HG03066 (cell line): ENCODE measurements around the gene OR6B3.

Experiments used
- ATAC-seq: cut with Tn5 transposase; IDR thresholded peaks from one replicate; pipeline ENCODE4 v1.9.1; 2021; ENCODE audit warnings: low read depth; ENCODE audit not compliant: unreplicated experiment

Gene OR6B3

DNA sequence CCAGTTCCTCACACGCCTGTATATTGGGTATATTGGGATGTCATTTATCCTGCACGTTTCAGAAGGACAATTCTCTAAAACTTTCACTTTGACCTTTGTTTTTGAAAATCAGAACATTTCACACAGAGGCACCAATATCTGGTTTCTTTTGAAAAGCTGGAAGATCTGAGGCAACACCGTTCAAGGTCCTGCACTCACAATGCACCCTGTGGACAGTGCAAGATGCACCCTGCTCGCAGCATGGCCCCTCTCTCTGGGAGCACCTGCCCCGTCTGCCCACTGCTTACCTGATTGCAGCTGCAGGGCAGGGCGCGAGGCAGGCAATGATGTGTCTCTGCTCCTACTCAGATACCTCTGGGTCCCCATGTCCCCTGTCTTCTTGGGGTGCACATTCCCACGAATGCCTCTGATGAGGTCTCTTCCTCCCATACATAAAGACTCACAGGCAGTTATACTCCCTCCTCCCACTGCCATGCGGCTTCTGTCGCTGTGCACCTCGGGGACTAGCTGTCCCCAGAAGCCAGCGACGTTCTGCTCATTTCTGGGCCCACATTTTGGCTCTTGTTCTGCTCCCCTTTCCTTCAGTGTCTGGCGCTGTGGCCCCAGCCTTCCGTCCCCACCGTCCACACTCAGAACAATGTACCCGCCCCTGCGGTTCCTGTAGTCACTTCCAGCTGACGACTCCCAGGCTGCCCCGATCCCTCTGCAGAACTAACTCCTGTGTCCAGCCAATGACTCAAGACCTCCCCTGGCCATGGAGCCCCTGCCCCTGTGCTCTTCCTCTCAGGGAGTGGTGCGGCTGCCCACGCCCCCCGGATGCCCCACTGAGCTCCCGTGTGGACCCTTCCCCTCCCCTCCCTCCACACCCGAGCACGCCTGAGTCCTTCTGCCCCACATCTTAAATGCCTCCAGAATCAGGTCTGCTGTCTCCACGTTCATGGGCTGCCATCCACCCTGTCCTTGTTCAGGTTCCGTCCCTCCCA lies at the start of gene OR6B3:
Gene OR6B3, minus strand, starts transcription at position 349 of the 983 bp plus-strand sequence.
- no peak for ATAC-seq

DNA sequence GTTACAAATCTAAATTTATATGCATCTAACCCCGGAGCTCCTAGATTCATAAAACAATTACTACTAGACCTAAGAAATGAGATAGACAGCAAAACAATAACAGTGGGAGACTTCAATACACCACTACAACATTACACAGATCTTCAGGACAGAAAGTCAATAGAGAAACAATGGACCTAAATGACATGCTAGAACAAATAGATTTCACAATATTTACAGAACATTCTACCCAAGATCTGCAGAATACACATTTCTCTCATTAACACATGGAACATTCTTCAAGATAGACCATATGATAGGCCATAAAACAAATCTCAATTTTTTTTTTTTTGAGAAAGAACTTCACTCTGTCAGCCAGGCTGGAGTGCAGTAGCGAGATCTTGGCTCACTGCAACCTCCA lies 45.0 kb upstream of the OR6B3 start:
- no peak for ATAC-seq

DNA sequence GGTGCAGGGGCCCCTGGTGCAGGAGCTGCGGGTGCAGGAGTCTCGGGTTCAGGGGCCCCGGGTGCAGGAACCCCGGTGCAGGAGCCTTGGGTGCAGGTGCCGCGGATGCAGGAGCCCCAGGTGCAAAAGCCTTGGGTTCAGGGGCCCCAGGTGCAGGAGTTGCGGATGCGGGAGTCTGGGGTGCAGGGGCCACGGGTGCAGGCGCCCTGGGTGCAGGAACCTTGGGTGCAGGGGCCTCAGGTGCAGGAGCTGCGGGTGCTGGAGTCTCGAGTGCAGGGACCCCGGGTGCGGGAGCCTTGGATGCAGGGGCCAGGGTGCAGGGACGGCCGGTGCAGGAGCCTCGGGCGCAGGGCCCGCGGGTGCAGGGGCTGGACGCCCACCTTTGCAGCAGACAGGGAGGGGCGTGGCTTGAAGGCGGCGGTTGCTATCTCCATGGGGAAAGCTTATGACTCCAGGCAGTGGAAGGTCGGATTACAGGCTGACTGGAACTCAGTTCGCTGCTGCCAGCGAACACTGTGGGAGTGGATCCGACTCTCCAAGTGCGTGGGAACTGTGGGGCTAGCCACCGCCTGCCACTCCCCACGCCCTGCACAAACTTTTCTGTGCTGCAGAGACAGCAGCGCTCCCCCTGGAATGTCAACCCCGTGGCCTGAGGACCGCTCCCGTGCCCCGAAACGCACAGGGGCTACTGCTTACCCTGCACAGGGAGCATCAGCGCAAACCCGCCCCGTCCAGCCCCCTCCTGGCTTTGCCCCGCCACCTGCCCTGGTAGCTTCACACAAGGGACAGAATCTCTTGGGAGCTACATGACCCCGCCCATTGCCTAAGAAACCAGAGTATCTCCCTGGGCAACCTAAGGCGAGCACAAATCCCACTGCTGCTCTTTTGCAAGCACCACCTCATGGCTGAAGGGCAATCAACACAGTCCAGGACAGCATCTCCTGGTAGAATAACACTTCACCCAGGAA lies 42.5 kb upstream of the OR6B3 start:
- ATAC-seq, result no peak

DNA sequence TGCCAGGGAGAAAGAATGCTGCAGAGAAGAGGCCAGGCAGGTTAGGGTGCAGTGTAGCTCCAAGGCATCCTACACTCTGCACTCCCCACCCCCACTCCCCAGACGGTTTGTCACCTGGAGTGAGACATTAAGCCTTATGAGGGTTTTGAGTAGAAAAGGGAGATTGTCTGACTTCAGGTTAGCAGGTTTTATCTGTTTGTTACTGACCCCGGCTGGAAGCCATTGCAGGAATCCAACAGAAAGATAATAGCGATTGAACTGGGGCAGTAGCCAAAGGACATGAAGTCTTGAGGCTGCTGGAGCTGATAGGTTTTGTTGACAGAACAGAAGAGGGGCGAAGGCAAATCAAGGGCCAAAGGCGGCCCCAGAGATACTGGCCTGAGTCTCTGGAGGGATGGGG lies 36.0 kb upstream of the OR6B3 start:
- no peak for ATAC-seq

DNA sequence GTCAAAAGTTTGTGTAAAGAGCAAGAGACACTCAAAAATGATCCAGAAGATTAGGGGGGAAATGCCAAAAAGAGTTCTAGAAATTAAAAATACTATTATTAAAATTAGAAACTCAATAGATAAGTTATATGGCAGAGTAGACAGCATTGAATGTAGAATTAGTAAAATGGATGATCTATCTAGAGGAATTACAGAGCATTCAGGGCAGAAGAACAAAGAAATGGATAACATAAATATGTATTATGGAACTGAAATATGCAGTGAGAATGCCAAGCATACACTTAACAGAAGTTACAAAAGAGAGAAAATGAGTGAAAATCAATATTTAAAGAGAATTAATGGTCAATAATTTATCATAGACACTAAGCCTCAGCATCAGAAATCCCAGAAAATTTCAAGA lies 33.2 kb upstream of the OR6B3 start:
- no peak for ATAC-seq

DNA sequence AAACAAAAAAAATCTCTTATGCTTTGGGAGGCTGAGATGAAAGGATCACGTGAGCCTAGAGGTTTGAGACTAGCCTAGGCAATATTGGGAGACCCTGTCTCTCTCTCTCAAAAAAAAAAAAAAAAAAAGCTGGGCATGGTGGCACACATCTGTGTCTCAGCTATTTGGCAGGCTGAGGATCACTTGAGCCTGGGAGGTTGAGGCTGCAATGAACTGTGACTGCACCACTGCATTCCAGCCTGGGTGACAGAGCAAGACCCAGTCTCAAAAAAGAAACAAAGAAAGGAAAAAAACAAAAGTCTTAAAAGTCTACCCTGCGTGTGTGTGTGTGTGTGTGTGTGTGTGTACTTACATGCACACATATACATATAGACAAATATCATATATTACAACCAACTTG lies 25.3 kb upstream of the OR6B3 start:
- no peak for ATAC-seq

DNA sequence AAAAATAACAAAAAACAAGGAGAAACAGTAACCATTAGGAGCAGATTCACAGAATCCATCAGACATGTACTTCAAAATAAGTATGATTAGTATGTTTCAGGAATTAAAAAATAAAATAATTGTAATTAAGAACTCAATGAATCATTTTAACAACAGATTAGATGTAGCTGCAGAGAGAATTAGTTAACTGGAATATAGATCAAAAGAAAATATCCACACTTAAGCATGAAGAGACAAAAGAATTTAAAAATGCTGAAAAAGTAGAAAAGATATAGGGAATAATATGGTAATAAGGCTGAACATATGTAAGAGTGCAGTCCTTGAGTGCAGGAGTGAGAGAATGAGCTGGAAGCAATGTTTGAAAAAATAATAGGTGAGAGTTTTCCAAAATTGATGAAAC lies 24.1 kb upstream of the OR6B3 start:
- no peak for ATAC-seq

DNA sequence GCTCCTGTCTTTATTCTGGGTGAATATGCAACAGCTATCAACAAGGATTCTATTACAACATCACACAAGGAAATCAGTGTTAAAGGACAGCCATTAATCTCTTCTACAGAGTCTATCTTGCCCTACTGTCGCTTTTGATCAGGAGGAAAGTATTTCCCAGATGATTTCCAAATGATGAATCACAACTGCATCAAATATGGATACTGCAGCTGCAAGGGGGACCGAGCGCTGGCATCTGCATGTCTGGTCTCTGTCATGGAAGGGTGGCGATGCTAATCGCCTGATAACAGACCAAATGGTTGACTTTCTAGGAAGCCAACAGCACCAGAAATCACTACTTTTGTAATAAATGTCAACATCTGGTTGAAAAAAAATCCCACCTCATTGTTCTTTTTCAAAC lies 21.2 kb upstream of the OR6B3 start:
- no peak for ATAC-seq

DNA sequence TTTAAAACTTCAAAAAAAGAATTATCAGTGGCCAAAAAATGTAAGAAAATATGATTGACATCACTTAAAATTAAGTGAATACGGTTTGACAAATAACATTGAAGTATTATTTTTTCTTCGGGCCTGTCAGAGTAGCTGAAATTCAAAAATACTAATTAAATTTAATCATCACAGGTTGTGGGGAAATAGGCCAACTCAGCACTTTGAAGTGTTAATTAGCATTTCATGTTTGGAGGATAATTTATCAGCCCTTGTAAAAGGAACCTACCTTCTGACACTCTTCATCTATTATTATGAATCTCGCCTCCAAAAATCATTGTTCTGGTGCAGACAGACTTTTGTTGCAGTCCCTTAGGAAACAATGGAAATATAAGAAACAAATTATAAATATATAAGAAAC lies 17.6 kb upstream of the OR6B3 start:
- no peak for ATAC-seq

DNA sequence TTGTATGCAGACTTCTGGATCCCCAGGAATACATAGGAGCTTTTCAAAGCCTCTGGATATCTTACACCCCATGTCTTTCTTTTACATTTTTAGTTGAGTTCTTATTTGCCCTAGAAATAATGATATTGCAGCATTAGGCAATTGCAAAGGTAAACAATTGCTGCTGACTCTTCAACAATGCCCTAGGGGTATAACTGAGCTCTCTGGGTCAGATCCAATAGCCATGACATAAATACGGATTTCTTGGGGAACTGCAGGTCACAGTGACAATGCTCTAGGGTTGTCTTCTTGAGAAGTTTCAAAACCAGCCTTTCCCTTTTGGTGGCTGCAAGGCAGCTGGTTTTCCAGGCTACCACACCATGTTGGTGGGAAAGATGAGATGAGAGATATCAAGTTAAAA lies 16.5 kb upstream of the OR6B3 start:
- no peak for ATAC-seq

DNA sequence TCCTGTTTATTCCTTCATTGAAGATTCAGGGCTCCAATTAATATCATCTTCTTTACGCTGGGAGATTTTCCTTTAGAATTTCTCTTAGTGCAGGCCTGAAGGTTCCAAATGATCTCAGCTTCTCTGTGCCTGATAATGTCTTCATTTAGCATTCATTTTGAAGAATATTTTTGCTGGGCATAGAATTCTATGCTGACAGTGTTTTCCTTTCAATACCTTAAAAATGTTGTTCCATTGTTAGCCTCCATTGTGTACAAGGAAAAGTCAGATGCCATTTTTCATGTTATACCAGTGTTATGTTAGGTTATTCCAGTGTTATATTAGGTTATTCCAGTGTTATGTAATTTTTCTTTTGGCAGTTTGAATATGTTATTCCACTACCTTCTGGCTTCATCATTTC lies 14.9 kb upstream of the OR6B3 start:
- no peak for ATAC-seq

DNA sequence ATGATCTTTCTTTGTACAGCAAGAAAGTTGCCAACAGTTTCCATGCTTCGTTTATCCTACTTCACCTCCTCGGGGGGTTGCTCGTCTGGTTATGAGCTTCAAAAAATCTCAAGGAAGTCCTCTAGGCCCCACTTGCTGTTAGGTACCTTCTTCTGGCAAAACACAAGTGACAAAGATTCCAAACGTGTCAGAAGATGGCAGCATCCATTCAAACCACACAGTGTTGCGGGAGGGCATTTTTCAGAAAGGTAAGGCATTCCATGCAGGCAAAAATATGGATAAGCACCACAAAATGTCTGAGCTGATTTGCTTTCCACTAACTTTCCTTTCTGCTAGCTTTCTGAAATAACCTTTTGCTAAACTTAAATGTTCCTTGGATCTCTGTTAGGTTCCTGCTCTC lies 13.2 kb upstream of the OR6B3 start:
- ATAC-seq, result no peak

DNA sequence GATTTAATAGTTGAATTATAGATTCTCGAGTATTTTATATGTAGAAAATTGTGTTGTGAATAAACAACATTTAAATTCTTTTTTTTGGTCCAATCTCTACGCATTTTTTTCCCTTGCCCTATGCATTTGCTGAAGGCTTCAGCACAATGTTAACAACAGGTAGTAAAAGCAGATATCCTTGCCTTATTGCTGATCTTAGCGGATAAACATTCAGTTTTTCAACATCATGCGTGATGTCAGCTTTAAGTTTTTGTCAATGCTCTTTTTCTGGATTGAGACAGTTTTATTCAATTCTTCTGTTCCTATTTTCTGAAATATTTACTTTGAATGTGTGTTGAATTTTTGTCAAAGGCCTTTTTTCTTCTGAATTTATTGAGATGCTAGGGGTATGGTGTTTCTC lies 11.6 kb upstream of the OR6B3 start:
- ATAC-seq, result no peak

DNA sequence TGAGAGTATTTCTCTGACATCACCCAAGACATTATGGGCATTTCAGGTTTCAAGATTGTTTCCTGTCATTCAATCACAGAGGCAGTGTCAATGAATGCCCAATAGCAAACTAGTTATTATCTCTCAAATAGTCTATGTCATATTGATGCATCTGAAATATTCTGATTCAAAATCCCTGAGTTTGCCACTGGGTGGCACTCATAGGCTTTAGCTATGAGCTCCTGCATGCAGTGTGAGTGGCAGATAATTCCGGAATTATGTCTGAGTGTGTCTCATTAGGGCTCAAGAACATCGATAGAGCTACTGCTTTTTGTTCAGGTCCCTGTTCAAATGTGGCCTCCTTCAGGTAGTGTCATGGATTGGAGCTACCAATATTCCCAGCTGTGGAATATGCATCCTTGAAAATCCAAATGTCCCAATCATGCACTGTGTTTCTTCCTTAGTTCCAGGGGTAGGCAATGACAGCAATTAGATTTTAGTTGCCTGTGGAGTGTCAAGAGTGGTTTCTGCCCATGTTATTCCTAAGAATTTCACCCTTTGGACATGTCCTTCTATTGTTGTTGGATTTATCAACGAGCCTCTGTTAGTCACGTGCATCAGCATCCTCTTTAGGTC lies 7.8 kb upstream of the OR6B3 start:
- ATAC-seq, result no peak

DNA sequence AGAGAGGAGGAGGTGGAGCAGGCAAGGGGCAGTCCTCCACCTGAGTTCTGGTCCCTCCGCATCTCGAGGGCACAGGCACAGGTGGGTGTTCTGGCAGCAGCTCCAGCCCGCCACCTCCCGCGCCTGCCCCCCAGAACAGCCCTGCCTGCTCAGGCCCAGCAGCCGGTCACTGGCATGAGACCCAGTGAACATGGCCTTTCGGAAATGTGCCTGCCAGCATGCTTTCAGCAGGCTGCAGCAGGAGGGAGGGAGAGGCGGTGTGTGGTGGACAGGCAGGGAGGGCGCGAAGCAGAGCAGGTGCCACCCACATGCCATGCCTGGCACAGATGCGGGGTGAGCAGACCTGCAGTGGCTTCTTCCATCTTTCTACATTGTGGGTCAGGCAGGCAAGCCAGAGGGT lies 3.4 kb upstream of the OR6B3 start:
- no peak for ATAC-seq

DNA sequence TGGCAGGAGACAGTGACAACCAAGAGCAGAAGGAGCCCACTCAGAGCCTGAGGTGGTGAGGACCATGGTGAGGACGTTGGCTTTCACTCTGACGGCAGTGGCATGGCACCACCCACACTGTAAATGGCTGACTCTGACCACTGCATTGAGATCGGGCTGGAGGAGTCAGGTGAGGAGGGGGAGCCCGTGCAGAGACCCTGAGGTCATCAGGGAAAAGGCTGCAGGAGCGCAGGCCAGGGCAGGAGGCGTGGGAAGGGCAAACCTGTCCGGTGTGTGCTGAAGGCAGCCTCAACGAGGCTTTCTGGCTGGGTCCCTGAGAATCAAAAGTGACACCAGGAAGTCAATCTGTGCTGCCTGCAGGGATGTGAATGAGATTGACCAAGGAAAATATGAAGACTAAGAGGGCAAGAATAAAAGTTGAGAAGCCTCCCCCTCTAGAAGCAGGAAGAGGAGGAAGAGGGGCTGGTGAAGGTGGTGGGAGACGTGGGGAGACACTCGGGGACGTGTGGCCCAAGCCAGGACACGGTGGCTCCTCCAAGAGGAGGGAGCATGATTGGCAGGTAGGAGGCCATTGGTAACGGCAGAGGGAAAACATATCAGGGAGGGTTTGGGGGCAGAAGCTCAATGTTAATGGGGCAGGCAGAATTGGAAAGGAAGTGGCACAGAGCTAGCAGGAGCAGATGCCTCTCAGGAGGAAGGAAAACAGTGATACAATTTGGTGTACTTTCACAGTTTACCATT lies 2.0 kb upstream of the OR6B3 start:
- ATAC-seq, result no peak

DNA sequence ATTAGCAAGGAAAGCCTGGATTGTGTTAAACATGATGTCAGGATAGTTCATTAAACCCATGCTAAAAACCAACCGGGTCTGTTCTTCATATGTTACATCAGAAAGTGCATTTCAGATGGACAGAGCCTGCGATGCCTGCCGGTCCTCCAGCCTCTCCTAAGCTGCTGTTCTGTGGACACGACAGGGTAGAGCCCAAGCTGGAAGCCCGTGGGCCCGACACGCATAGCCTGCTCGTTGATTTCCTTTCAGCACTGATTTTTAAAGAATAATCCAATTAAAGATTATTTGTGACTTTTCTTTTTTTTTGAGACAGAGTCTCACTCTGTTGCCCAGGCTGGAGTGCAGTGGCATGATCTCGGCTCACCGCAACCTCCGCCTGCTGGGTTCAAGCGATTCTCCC lies 797 bp downstream of the OR6B3 start:
- ATAC-seq, result no peak

DNA sequence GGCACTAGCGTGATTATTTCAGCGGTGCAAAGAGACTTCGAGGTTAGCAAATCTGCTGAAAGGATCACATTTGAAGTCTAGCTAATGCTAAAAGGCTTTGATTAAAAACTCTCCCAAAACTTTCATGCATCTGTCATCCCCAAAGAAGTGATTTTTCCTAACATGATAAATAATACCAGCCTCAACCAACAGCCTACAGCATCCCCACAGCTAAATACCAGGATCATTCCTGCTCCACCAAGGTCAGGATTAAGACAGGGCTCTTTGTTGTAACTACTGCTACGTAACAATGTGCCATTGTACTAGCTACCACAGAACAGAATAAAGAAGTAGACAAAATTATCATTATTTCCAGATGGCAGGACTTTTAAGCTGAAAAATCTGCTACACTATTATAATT lies 1.6 kb downstream of the OR6B3 start:
- ATAC-seq, result no peak

DNA sequence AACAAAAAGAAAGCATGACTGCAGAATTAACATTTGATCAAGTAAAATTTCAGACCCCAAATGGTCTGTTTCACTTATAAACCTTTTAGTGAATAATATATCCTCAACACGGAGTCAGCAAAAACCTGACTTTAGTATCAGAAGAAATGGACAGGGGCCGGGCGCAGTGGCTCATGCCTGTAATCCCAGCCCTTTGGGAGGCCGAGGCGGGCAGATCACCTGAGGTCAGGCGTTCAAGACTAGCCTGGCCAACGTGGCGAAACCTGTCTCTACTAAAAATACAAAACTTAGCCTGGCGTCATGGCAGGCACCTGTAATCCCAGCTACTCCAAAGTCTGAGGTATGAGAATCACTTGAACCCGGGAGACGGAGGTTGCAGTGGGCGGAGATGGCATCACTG lies 3.0 kb downstream of the OR6B3 start:
- no peak for ATAC-seq

DNA sequence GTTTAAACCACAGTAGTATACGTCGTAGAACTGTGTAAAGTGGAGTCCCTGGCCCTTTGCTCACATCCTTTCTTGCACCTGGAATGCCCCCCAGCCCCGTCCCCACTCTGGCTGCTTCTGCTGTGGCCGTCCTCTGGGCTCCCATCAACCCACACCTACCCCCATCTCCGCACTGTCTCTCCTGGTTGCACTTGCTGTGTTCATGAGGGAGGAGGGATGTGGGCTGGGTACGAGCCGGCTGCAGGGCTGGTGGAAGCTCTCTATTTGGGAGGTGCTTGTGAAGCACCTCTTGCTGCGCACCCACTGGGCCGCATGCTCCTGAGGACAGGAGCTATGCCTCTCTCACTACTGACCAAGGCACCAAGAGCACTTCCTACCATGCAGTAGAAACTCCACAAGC lies 5.1 kb downstream of the OR6B3 start:
- no peak for ATAC-seq
